ENCODE data around the gene INPP1. TPM values are rescaled to one million over a fixed set of nuclear protein-coding genes. Genes with fewer than 3 reads are reported as not detected.
"Not testable (repeated sequence)": the region's sequence is repeated elsewhere in the genome, so short reads cannot be mapped to it uniquely, and the experiment has no call there.

The INPP1 gene
- total RNA-seq, 4 donors from 2014 or later = 11.6 to 30.4 (median 17.4) TPM

- TF ChIP-seq CTCF (IDR thresholded peaks at IDR 0.05) = no peak
- DNase-seq (ENCODE audit: low spot score) = no peak
- ATAC-seq (ENCODE audit: low FRiP score) = no peak
Observed at GRCh38 chr2:190311893-190312634, 31.3 kb upstream of the INPP1 start.

- ATAC-seq (ENCODE audit: low FRiP score); DNase-seq (ENCODE audit: low spot score): not testable (repeated sequence)
Observed at GRCh38 chr2:190312635-190313025, 30.8 kb upstream of the INPP1 start.

- ATAC-seq (ENCODE audit: low FRiP score) (no peak), DNase-seq (ENCODE audit: low spot score) (no peak)
- TF ChIP-seq CTCF (IDR thresholded peaks at IDR 0.05) = no peak
Observed at GRCh38 chr2:190313880-190314279, 29.5 kb upstream of the INPP1 start.

- ATAC-seq (ENCODE audit: low FRiP score) (no peak), DNase-seq (ENCODE audit: low spot score) (no peak)
- TF ChIP-seq CTCF (IDR thresholded peaks at IDR 0.05) = no peak
Observed at GRCh38 chr2:190315273-190315672, 28.1 kb upstream of the INPP1 start.

- ATAC-seq (ENCODE audit: low FRiP score) (no peak), DNase-seq (ENCODE audit: low spot score) (no peak)
- no peak for TF ChIP-seq CTCF (IDR thresholded peaks at IDR 0.05)
Observed at GRCh38 chr2:190318514-190318913, 24.9 kb upstream of the INPP1 start.

- DNase-seq (ENCODE audit: low spot score) = no peak
- ATAC-seq (ENCODE audit: low FRiP score) = peak; percentile 11
- TF ChIP-seq CTCF (IDR thresholded peaks at IDR 0.05) = no peak
Observed at GRCh38 chr2:190318931-190319554, 24.3 kb upstream of the INPP1 start.

- peak; percentile 99 for ATAC-seq (ENCODE audit: low FRiP score)
- TF ChIP-seq CTCF (IDR thresholded peaks at IDR 0.05) = no peak
- DNase-seq (ENCODE audit: low spot score) = peak; percentile 84
Observed at GRCh38 chr2:190319555-190320498, 23.6 kb upstream of the INPP1 start, which contains the start of gene HIBCH. Gene HIBCH, minus strand, starts transcription at chr2:190319826. Its CDS starts 76 bp downstream, at chr2:190319750.
